Measurements from ENCODE around the gene FARS2. TPM values are rescaled to one million over a fixed set of nuclear protein-coding genes. Genes with fewer than 3 reads are reported as not detected.

FARS2 gene
- total RNA-seq, 1 experiment from 2014 or later: 13.8 TPM

GRCh38 chr6:5247201-5247600 lies 14.1 kb upstream of the FARS2 start:
- H3K4me3 ChIP-seq (replicated peaks in 1 of 2; ENCODE audit: low read depth in 1 of 2, low read length in 2 of 2): no peak overlapping the region
- ChIA-PET POLR2A (no interaction called here), RAD21 (ENCODE audit: low non-redundant PET in 1 of 2, low total read pairs in 2 of 2, uncharacterized antibody in 2 of 2, unreplicated experiment in 2 of 2) (interaction anchor here in 1 of 2 experiments (0.7 kb wide), 1 partner anchor 179 kb away, joined by 4 read pairs; no protein-coding TSS in a partner anchor), CTCF (no interaction called here)
- H3K4me2 ChIP-seq (ENCODE audit: low read length): no peak overlapping the region
- BruUV-seq (replicated peaks): no TSS peak
- no peaks in the 10 kb centered on the region for H4K20me1 ChIP-seq (ENCODE audit: insufficient read depth)
- no peaks in the 10 kb centered on the region for H3K9me2 ChIP-seq (ENCODE audit: insufficient read depth)
- ATAC-seq: no peak
- H3K9me3 ChIP-seq (ENCODE audit: control insufficient read depth in 1 of 2, insufficient read depth in 1 of 2, low read depth in 1 of 2, low read length in 2 of 2): no peaks in the 10 kb centered on the region; a peak in 1 of 4 replicates
- H2AFZ ChIP-seq (ENCODE audit: low read depth, low read length, poor library complexity, severe bottlenecking): no peak overlapping the region
- H3K9ac ChIP-seq (ENCODE audit: low read length): no peak overlapping the region
- H3K4me1 ChIP-seq (ENCODE audit: control insufficient read depth in 1 of 2, insufficient read depth in 2 of 2, low read length in 2 of 2): peaks cover 0 to 7% of the 10 kb centered on the region in 2 experiments; a peak in 1 of 4 replicates
- TF ChIP-seq, protein P1, sequence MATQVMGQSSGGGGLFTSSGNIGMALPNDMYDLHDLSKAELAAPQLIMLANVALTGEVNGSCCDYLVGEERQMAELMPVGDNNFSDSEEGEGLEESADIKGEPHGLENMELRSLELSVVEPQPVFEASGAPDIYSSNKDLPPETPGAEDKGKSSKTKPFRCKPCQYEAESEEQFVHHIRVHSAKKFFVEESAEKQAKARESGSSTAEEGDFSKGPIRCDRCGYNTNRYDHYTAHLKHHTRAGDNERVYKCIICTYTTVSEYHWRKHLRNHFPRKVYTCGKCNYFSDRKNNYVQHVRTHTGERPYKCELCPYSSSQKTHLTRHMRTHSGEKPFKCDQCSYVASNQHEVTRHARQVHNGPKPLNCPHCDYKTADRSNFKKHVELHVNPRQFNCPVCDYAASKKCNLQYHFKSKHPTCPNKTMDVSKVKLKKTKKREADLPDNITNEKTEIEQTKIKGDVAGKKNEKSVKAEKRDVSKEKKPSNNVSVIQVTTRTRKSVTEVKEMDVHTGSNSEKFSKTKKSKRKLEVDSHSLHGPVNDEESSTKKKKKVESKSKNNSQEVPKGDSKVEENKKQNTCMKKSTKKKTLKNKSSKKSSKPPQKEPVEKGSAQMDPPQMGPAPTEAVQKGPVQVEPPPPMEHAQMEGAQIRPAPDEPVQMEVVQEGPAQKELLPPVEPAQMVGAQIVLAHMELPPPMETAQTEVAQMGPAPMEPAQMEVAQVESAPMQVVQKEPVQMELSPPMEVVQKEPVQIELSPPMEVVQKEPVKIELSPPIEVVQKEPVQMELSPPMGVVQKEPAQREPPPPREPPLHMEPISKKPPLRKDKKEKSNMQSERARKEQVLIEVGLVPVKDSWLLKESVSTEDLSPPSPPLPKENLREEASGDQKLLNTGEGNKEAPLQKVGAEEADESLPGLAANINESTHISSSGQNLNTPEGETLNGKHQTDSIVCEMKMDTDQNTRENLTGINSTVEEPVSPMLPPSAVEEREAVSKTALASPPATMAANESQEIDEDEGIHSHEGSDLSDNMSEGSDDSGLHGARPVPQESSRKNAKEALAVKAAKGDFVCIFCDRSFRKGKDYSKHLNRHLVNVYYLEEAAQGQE (IDR thresholded peaks at IDR 0.05; ENCODE audit: low read depth): no peak
- TF ChIP-seq ZNF274 (IDR thresholded peaks at IDR 0.05; ENCODE audit: low read depth, low read length): no peak
- TF ChIP-seq, protein P2, sequence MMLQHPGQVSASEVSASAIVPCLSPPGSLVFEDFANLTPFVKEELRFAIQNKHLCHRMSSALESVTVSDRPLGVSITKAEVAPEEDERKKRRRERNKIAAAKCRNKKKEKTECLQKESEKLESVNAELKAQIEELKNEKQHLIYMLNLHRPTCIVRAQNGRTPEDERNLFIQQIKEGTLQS (IDR thresholded peaks at IDR 0.05): no peak
- no peak for TF ChIP-seq YY1 (IDR thresholded peaks at IDR 0.05; ENCODE audit: extremely low read depth, insufficient replicate concordance, low read depth, low read length)
- DNase-seq (ENCODE audit: low read depth, low spot score): no peak
- peaks cover 68% of the 10 kb centered on the region for H3K79me2 ChIP-seq (ENCODE audit: insufficient read depth, low read length)
- H3K36me3 ChIP-seq (ENCODE audit: control insufficient read depth in 1 of 2, insufficient read depth in 2 of 2, low read length in 2 of 2): no peaks in the 10 kb centered on the region
- intact Hi-C loops (cut with micrococcal nuclease): no loop called here
- no peak overlapping the region for H3K27ac ChIP-seq (ENCODE audit: low read depth, low read length)
- no peaks in the 10 kb centered on the region for H3K27me3 ChIP-seq (ENCODE audit: insufficient read depth, low read length)

Data from HCT116 (cell line).